Kidney (tissue), 14 donors: ENCODE results near the gene NETO1. TPM values are rescaled to one million over a fixed set of nuclear protein-coding genes. Genes with fewer than 3 reads are reported as not detected.

Source experiments
- DNase-seq, 5 donors: peaks; one replicate each; pipeline ENCODE4 v3.0.0-alpha.2; 2013 to 2020
- FAIRE-seq: peaks from 2 replicates; lab custom pipeline; 2012; peaks lifted over from hg19 to GRCh38; lab: Jason Lieb, UNC
- H3K27ac ChIP-seq, 2 donors: one replicate each; pipeline ENCODE4 v1.7.0; 2013; ENCODE audit warnings: low read depth in 2 of 2, low read length in 2 of 2, inconsistent platforms in 1 of 2
- H3K27me3 ChIP-seq: one replicate; pipeline ENCODE4 v1.7.1; 2013; ENCODE audit warnings: low read length, inconsistent platforms; ENCODE audit not compliant: control insufficient read depth, insufficient read depth
- H3K36me3 ChIP-seq, 3 donors: one replicate each; pipeline versions ENCODE4 v1.7.0 to v1.7.1; 2013; ENCODE audit warnings: low read length in 3 of 3, control low read depth in 1 of 3, inconsistent platforms in 1 of 3; ENCODE audit not compliant: insufficient read depth in 3 of 3, control insufficient read depth in 2 of 3
- H3K4me1 ChIP-seq, 3 donors: one replicate each; pipeline versions ENCODE4 v1.7.0 to v1.7.1; 2013; ENCODE audit warnings: low read length in 3 of 3, inconsistent platforms in 1 of 3, low read depth in 1 of 3; ENCODE audit not compliant: control insufficient read depth in 2 of 3, insufficient read depth in 2 of 3
- H3K4me3 ChIP-seq, 3 donors: one replicate each; pipeline versions ENCODE4 v1.7.0 to v1.8.1; 2013; ENCODE audit warnings: low read length in 3 of 3, control low read depth in 1 of 3, inconsistent platforms in 1 of 3
- H3K9ac ChIP-seq, 3 donors: one replicate each; pipeline versions ENCODE4 v1.7.0 to v1.7.1; 2013; ENCODE audit warnings: low read length in 3 of 3, control low read depth in 1 of 3, inconsistent platforms in 1 of 3
- H3K9me3 ChIP-seq, 3 donors: one replicate each; pipeline versions ENCODE4 v1.7.0 to v1.7.1; 2013; ENCODE audit warnings: low read length in 3 of 3, control low read depth in 1 of 3, inconsistent platforms in 1 of 3; ENCODE audit not compliant: control insufficient read depth in 2 of 3, insufficient read depth in 1 of 3
- CTCF ChIP-seq: IDR thresholded peaks from 3 replicates; pipeline ENCODE4 v1.5.1; 2012; ENCODE audit warnings: mild to moderate bottlenecking, moderate library complexity, borderline replicate concordance; ENCODE audit not compliant: insufficient read depth; ENCODE audit errors: extremely low read depth
- intact Hi-C: fragments of 100-400 bp; cut with DNase I; formaldehyde crosslinking; loops from one replicate; pipeline ENCODE4 v1.11.1; 2022
- polyA plus RNA-seq: library from polyadenylated mRNA; stranded (reverse); fragments of 350-450 nt; fragmentation: Illumina TruSeq; extraction: RNeasy Lipid Tissue Mini Kit (QIAGEN cat#74804); gene quantifications from one replicate; pipeline ENCODE4 v1.2.3, GENCODE V29; 2014; ENCODE audit warnings: low read depth, low replicate concordance; ENCODE audit not compliant: insufficient read depth
- total RNA-seq: library from RNA; stranded (reverse); fragmentation: NEBNext Ultra II Directional; extraction: Animal tissue kit (Norgen Biotek cat#: 25700); gene quantifications from one replicate; pipeline ENCODE4 v1.2.1, GENCODE V29; 2021
- donor health status: control.
- donor health status: control.
- donor health status: control.
- donor health status: control.
- donor health status: control.
- donor health status: DM: yes; HTN: yes; CAD: no.
- donor health status: Normal renal cell carcinoma (clear cell type).

Gene NETO1
- total and polyA plus RNA-seq, 2 donors from 2014 or later, result 1.6 TPM; not detected in 1

- no peaks in the 10 kb centered on the region for H3K27me3 ChIP-seq
- H3K4me3 ChIP-seq, result no peak overlapping the region
- no peaks in the 10 kb centered on the region for H3K36me3 ChIP-seq
- intact Hi-C loops, result no loop called here
- no peaks in the 10 kb centered on the region for H3K9me3 ChIP-seq
- H3K9ac ChIP-seq, result no peak overlapping the region
- H3K27ac ChIP-seq, result no peak overlapping the region
- no peaks in the 10 kb centered on the region for H3K4me1 ChIP-seq
- TF ChIP-seq CTCF, result no peak
- no peak for FAIRE-seq
- no peak for DNase-seq
Observed at GRCh38 chr18:72878561-72878960, 10.8 kb upstream of the NETO1 start.

GRCh38 chr18:72878143-72878542, 10.4 kb upstream of the NETO1 start:
- FAIRE-seq (no peak), DNase-seq (no peak)
- Histone ChIP-seq H3K4me3 (no peak overlapping the region), H3K9ac (no peak overlapping the region), H3K27ac (no peak overlapping the region), H3K4me1 (no peaks in the 10 kb centered on the region), H3K9me3 (no peaks in the 10 kb centered on the region), H3K27me3 (no peaks in the 10 kb centered on the region), H3K36me3 (no peaks in the 10 kb centered on the region)
- TF ChIP-seq CTCF, result no peak
- intact Hi-C loops, result no loop called here

- Histone ChIP-seq H3K27me3 (peaks cover 12% of the 10 kb centered on the region), H3K9ac (no peak overlapping the region), H3K36me3 (no peaks in the 10 kb centered on the region), H3K27ac (no peak overlapping the region), H3K9me3 (no peaks in the 10 kb centered on the region), H3K4me1 (no peaks in the 10 kb centered on the region), H3K4me3 (no peak overlapping the region)
- TF ChIP-seq CTCF, result no peak
- FAIRE-seq (no peak), DNase-seq (no peak)
- intact Hi-C loops, result no loop called here
Observed at GRCh38 chr18:72871091-72871490, 3.3 kb upstream of the NETO1 start.
